NCI-H2227 treated with DMSO at 0.1 percent for 48 hours (cell line): Measurements from ENCODE around the gene IL17F.

Experiments
- DNase-seq: peaks from one replicate; lab custom pipeline; 2025; lab: John Stamatoyannopoulos, UW

IL17F gene

GRCh38 chr6:52244400-52244799, at the start of gene IL17F:
TSS of gene IL17F (minus strand) at chr6:52244500. CDS start at chr6:52244429, 71 bp downstream.
- no peak for DNase-seq

GRCh38 chr6:52293067-52293466, 48.8 kb upstream of the IL17F start:
- no peak for DNase-seq

- no peak for DNase-seq
These were observed 44.5 kb upstream of the IL17F start for GRCh38 chr6:52288841-52289240.

GRCh38 chr6:52288216-52288615, 43.9 kb upstream of the IL17F start:
- DNase-seq, result no peak

- DNase-seq, result peak; percentile 54
These were observed 42.6 kb upstream of the IL17F start for GRCh38 chr6:52286798-52287432.

GRCh38 chr6:52285177-52286068, 41.1 kb upstream of the IL17F start:
- DNase-seq, result peak; percentile 55

GRCh38 chr6:52284460-52285176, 40.3 kb upstream of the IL17F start, which contains the start of gene MCM3:
TSS of gene MCM3 (minus strand) at chr6:52284742. CDS start at chr6:52284674, 68 bp downstream.
- DNase-seq, result peak; percentile 95

GRCh38 chr6:52284131-52284459, 39.8 kb upstream of the IL17F start:
- DNase-seq, result peak; percentile 59

GRCh38 chr6:52283111-52283510, 38.8 kb upstream of the IL17F start:
- DNase-seq, result no peak

GRCh38 chr6:52276130-52276529, 31.8 kb upstream of the IL17F start:
- no peak for DNase-seq

GRCh38 chr6:52271852-52272460, 27.7 kb upstream of the IL17F start:
- no peak for DNase-seq

- DNase-seq, result peak; percentile 55
These were observed 19.6 kb upstream of the IL17F start for GRCh38 chr6:52263709-52264540.

- no peak for DNase-seq
These were observed 18.5 kb upstream of the IL17F start for GRCh38 chr6:52262620-52263344.

GRCh38 chr6:52261229-52261628, 16.9 kb upstream of the IL17F start:
- DNase-seq, result no peak

GRCh38 chr6:52260634-52261033, 16.3 kb upstream of the IL17F start:
- DNase-seq, result no peak

GRCh38 chr6:52255434-52255833, 11.1 kb upstream of the IL17F start:
- DNase-seq, result no peak

- no peak for DNase-seq
These were observed 10.6 kb upstream of the IL17F start for GRCh38 chr6:52254731-52255378.

- DNase-seq, result no peak
These were observed 9.2 kb upstream of the IL17F start for GRCh38 chr6:52253494-52253893.

- DNase-seq, result no peak
These were observed 6.8 kb upstream of the IL17F start for GRCh38 chr6:52251113-52251512.

GRCh38 chr6:52249078-52249477, 4.8 kb upstream of the IL17F start:
- no peak for DNase-seq
